WTC11 (cell line): ENCODE results near the gene PPP1R37.

Experiments used
- NFYB ChIP-seq: sonication (generic); formaldehyde crosslinking; conservative IDR thresholded peaks from 2 replicates; pipeline ENCODE4 v1.8.0; 2022; ENCODE audit warnings: low read depth, missing genetic modification reagents
- NR3C1 ChIP-seq: sonication (generic); formaldehyde crosslinking; conservative IDR thresholded peaks from 2 replicates; pipeline ENCODE4 v1.8.1; 2023; ENCODE audit warnings: low read depth, mild to moderate bottlenecking, missing genetic modification reagents
- RORB ChIP-seq: fragments of 250-450 bp; sonication (Bioruptor Pico); IDR thresholded peaks from 2 replicates; pipeline ENCODE4 v1.9.0; 2021; ENCODE audit warnings: mild to moderate bottlenecking
- SP1 ChIP-seq: sonication (generic); formaldehyde crosslinking; conservative IDR thresholded peaks from 2 replicates; pipeline ENCODE4 v1.8.1; 2022; ENCODE audit warnings: missing genetic modification reagents
- TCF7 ChIP-seq: sonication (generic); formaldehyde crosslinking; IDR thresholded peaks from 2 replicates; pipeline ENCODE4 v1.8.0; 2022; ENCODE audit warnings: mild to moderate bottlenecking, low read depth, missing genetic modification reagents, moderate library complexity
- TEAD4 ChIP-seq: sonication (generic); formaldehyde crosslinking; IDR thresholded peaks from 2 replicates; pipeline ENCODE4 v1.8.0; 2022; ENCODE audit warnings: mild to moderate bottlenecking, missing genetic modification reagents
- TF ChIP-seq, protein P1 (sequence below): fragments of 200-600 bp; IDR thresholded peaks from 2 replicates; pipeline ENCODE4 v1.8.0; 2022; ENCODE audit warnings: antibody characterized with exemption
- TF ChIP-seq, protein P2 (sequence below): sonication (generic); formaldehyde crosslinking; conservative IDR thresholded peaks from 2 replicates; pipeline ENCODE4 v1.8.1; 2022; ENCODE audit warnings: mild to moderate bottlenecking, missing genetic modification reagents
- TF ChIP-seq, protein P3 (sequence below): sonication (generic); formaldehyde crosslinking; IDR thresholded peaks from 2 replicates; pipeline ENCODE4 v1.8.0; 2022; ENCODE audit warnings: mild to moderate bottlenecking, missing genetic modification reagents
- TF ChIP-seq, protein P4 (sequence below): sonication (generic); formaldehyde crosslinking; IDR thresholded peaks from 2 replicates; pipeline ENCODE4 v1.8.1; 2022; ENCODE audit warnings: mild to moderate bottlenecking, moderate library complexity, missing genetic modification reagents

DNA sequence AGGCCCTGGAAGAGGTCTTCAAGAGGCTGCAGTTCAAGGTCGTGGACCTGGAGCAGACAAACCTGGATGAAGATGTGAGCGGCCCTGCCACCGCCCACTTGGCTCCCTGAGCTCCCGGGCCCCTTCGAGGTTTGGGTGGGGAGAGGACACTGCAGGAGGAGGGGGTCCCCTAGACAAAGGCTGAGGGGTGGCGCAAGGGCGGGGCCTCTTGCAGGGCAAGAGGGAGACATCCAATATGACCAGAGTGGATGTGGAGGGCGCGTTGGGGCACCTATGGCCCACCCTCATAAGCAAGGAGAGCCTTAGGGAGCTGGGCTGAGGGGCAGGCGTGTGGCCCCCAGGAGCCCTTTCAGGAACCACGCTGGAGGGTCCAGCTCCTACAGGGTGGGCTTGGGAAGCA, 47.6 kb downstream of the PPP1R37 start:
- TF ChIP-seq, protein P1, sequence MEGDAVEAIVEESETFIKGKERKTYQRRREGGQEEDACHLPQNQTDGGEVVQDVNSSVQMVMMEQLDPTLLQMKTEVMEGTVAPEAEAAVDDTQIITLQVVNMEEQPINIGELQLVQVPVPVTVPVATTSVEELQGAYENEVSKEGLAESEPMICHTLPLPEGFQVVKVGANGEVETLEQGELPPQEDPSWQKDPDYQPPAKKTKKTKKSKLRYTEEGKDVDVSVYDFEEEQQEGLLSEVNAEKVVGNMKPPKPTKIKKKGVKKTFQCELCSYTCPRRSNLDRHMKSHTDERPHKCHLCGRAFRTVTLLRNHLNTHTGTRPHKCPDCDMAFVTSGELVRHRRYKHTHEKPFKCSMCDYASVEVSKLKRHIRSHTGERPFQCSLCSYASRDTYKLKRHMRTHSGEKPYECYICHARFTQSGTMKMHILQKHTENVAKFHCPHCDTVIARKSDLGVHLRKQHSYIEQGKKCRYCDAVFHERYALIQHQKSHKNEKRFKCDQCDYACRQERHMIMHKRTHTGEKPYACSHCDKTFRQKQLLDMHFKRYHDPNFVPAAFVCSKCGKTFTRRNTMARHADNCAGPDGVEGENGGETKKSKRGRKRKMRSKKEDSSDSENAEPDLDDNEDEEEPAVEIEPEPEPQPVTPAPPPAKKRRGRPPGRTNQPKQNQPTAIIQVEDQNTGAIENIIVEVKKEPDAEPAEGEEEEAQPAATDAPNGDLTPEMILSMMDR: no peak
- TF ChIP-seq, protein P2, sequence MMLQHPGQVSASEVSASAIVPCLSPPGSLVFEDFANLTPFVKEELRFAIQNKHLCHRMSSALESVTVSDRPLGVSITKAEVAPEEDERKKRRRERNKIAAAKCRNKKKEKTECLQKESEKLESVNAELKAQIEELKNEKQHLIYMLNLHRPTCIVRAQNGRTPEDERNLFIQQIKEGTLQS (CRISPR knock-in tag): no peak
- TF ChIP-seq TEAD4 (CRISPR knock-in tag): no peak
- TF ChIP-seq, protein P3, sequence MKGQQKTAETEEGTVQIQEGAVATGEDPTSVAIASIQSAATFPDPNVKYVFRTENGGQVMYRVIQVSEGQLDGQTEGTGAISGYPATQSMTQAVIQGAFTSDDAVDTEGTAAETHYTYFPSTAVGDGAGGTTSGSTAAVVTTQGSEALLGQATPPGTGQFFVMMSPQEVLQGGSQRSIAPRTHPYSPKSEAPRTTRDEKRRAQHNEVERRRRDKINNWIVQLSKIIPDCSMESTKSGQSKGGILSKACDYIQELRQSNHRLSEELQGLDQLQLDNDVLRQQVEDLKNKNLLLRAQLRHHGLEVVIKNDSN (CRISPR knock-in tag): no peak
- TF ChIP-seq NR3C1 (CRISPR knock-in tag): no peak
- no peak for TF ChIP-seq TCF7
- TF ChIP-seq SP1 (CRISPR knock-in tag): no peak
- TF ChIP-seq RORB (CRISPR knock-in tag): no peak
- TF ChIP-seq NFYB (CRISPR knock-in tag): no peak
- TF ChIP-seq, protein P4, sequence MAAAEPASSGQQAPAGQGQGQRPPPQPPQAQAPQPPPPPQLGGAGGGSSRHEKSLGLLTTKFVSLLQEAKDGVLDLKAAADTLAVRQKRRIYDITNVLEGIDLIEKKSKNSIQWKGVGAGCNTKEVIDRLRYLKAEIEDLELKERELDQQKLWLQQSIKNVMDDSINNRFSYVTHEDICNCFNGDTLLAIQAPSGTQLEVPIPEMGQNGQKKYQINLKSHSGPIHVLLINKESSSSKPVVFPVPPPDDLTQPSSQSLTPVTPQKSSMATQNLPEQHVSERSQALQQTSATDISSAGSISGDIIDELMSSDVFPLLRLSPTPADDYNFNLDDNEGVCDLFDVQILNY: no peak
